H7 (cell line): ENCODE measurements around the gene LSP1. TPM values are rescaled to one million over a fixed set of nuclear protein-coding genes. Genes with fewer than 3 reads are reported as not detected.

Experiments
- DNase-seq: peaks from one replicate; pipeline ENCODE4 v3.0.0; 2012
- H3K27me3 ChIP-seq: 2 replicates; pipeline ENCODE4 v1.6.0; 2011; ENCODE audit warnings: mild to moderate bottlenecking, low read length; ENCODE audit not compliant: control insufficient read depth, insufficient read depth
- H3K36me3 ChIP-seq: replicated peaks from 2 replicates; pipeline ENCODE4 v1.5.1; 2011; ENCODE audit warnings: low read length; ENCODE audit not compliant: control insufficient read depth, insufficient read depth
- H3K4me3 ChIP-seq: 2 replicates; pipeline ENCODE4 v1.5.1; 2011; ENCODE audit warnings: low read depth, mild to moderate bottlenecking, control low read depth, low read length, moderate library complexity; ENCODE audit not compliant: insufficient read depth
- total RNA-seq: library from RNA; depleted of rRNA; stranded (reverse); fragments of >200 nt; shearing (Covaris generic); gene quantifications from 2 replicates; pipeline ENCODE4 v1.2.3, GENCODE V29; 2014

LSP1 gene
- total RNA-seq, 1 experiment from 2014 or later = 0.35 TPM

- no peaks in the 10 kb centered on the region for H3K36me3 ChIP-seq
- no peak for DNase-seq
- H3K4me3 ChIP-seq = no peak overlapping the region
- no peaks in the 10 kb centered on the region for H3K27me3 ChIP-seq
Measured at GRCh38 chr11:1820463-1821325, 32.2 kb upstream of the LSP1 start.

- no peaks in the 10 kb centered on the region for H3K27me3 ChIP-seq
- no peak overlapping the region for H3K4me3 ChIP-seq
- no peaks in the 10 kb centered on the region for H3K36me3 ChIP-seq
- DNase-seq = no peak
Measured at GRCh38 chr11:1821562-1821961, 31.3 kb upstream of the LSP1 start.

GRCh38 chr11:1822648-1823375 lies 30.1 kb upstream of the LSP1 start:
- Histone ChIP-seq H3K27me3 (no peaks in the 10 kb centered on the region), H3K4me3 (no peak overlapping the region), H3K36me3 (no peaks in the 10 kb centered on the region)
- no peak for DNase-seq

GRCh38 chr11:1823376-1824220 lies 29.3 kb upstream of the LSP1 start:
- no peak overlapping the region for H3K4me3 ChIP-seq
- peak; percentile 38 for DNase-seq
- H3K27me3 ChIP-seq = no peaks in the 10 kb centered on the region
- no peaks in the 10 kb centered on the region for H3K36me3 ChIP-seq

GRCh38 chr11:1824221-1825038 lies 28.5 kb upstream of the LSP1 start:
- H3K36me3 ChIP-seq = no peaks in the 10 kb centered on the region
- no peak overlapping the region for H3K4me3 ChIP-seq
- DNase-seq = peak; percentile 32
- no peaks in the 10 kb centered on the region for H3K27me3 ChIP-seq

GRCh38 chr11:1825039-1825740 lies 27.7 kb upstream of the LSP1 start:
- Histone ChIP-seq H3K4me3 (no peak overlapping the region), H3K36me3 (no peaks in the 10 kb centered on the region), H3K27me3 (no peaks in the 10 kb centered on the region)
- peak; percentile 99 for DNase-seq

GRCh38 chr11:1825785-1826451 lies 27.0 kb upstream of the LSP1 start:
- peak; percentile 62 for DNase-seq
- no peaks in the 10 kb centered on the region for H3K36me3 ChIP-seq
- H3K4me3 ChIP-seq = no peak overlapping the region
- no peaks in the 10 kb centered on the region for H3K27me3 ChIP-seq

- peak; percentile 88 for DNase-seq
- no peaks in the 10 kb centered on the region for H3K36me3 ChIP-seq
- no peak overlapping the region for H3K4me3 ChIP-seq
- no peaks in the 10 kb centered on the region for H3K27me3 ChIP-seq
Measured at GRCh38 chr11:1826552-1827094, 26.3 kb upstream of the LSP1 start.

GRCh38 chr11:1827095-1827813 lies 25.6 kb upstream of the LSP1 start:
- peak; percentile 50 for DNase-seq

GRCh38 chr11:1827931-1828330 lies 25.0 kb upstream of the LSP1 start:
- Histone ChIP-seq H3K27me3 (no peaks in the 10 kb centered on the region), H3K4me3 (no peak overlapping the region), H3K36me3 (no peaks in the 10 kb centered on the region)
- DNase-seq = peak; percentile 47

More at GRCh38 chr11:1827095-1827813, 25.6 kb upstream of the LSP1 start:
- Histone ChIP-seq H3K4me3 (no peak overlapping the region), H3K27me3 (no peaks in the 10 kb centered on the region), H3K36me3 (no peaks in the 10 kb centered on the region)

GRCh38 chr11:1828542-1828941 lies 24.3 kb upstream of the LSP1 start:
- DNase-seq = peak; percentile 41
- no peaks in the 10 kb centered on the region for H3K27me3 ChIP-seq
- H3K36me3 ChIP-seq = no peaks in the 10 kb centered on the region

GRCh38 chr11:1829039-1829820 lies 23.7 kb upstream of the LSP1 start:
- DNase-seq = peak; percentile 50
- no peak overlapping the region for H3K4me3 ChIP-seq
- no peaks in the 10 kb centered on the region for H3K27me3 ChIP-seq
- no peaks in the 10 kb centered on the region for H3K36me3 ChIP-seq

More at GRCh38 chr11:1828542-1828941, 24.3 kb upstream of the LSP1 start:
- H3K4me3 ChIP-seq = no peak overlapping the region
